ENCODE measurements around the gene INSR.
"Not testable (repeated sequence)": the region's sequence is repeated elsewhere in the genome, so short reads cannot be mapped to it uniquely, and the experiment has no call there.

The INSR gene

GRCh38 chr19:7293762-7294557, at the start of gene INSR:
INSR (minus strand) TSS chr19:7294414; CDS start chr19:7293891, 523 bp downstream.
- peak; percentile 48 for DNase-seq (ENCODE audit: low read depth)

- no peak for DNase-seq (ENCODE audit: low read depth)
Observed at GRCh38 chr19:7342143-7342542, 47.9 kb upstream of the INSR start.

- peak; percentile 80 for DNase-seq (ENCODE audit: low read depth)
Observed at GRCh38 chr19:7340959-7341837, 47.0 kb upstream of the INSR start.

- DNase-seq (ENCODE audit: low read depth), result no peak
Observed at GRCh38 chr19:7337380-7338194, 43.4 kb upstream of the INSR start.

GRCh38 chr19:7336321-7336973, 42.2 kb upstream of the INSR start:
- no peak for DNase-seq (ENCODE audit: low read depth)

DNA sequence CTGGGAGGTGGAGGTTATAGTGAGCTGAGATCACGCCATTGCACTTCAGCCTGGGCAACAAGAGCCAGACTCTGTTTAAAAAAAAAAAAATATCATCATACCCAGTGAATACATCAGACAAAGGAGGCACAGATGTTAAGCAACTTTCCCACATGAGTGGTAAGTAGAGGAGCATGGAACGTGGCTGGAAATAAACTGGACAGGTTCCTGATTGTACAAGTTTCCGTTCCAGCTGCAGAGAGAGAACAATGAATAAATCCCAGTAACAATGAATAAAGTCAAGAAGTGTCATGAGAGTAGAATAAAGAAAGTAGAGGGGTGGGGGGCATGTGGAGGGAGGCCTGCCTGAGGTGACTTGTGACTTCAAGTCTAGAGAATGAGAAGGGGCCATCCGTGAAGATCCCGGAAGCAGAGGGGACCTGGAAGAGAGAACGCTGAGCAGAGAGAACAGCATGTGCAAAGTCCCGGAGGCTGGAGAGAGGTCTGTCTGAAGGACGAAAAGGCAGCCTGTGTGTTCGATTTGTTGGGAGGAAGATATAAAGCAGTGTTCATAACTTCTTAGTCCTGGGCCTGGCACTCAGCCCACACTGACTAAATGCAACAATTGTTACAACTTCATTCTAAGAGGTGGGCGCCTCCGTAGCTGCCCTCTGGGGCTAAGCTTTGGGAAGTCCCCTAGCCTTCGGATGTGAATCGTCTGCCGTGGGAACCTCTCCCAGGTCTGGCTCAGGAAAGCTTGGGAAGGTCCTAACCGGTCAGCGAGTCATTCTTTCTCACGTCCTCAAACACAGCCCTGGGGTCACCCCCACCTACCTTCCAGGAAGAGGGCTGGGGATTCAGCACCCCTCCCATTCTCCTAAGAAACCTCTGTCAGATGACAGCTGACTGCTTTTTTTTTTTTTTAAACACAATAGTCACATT, 39.2 kb upstream of the INSR start:
- DNase-seq (ENCODE audit: low read depth), result no peak

- DNase-seq (ENCODE audit: low read depth), result no peak
Observed at GRCh38 chr19:7331446-7331845, 37.2 kb upstream of the INSR start.

DNA sequence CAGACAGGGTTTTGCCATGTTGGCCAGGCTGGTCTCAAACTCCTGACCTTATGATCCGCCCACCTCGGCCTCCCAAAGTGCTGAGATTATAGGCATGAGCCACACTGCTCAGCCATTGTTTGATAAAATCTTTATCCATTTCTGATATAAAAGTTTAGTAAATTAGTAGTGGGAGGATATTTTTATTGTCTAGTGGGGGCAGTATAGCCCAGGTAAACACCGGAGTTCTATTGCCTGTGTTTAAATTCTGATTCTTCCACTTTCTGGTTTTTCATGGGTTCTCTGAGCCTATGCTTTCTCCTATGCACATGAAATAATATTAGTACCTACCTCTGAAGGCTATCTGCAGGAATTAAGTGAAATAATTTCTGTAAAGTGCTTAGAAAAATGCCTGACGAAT, 34.4 kb upstream of the INSR start:
- DNase-seq (ENCODE audit: low read depth), result no peak

DNA sequence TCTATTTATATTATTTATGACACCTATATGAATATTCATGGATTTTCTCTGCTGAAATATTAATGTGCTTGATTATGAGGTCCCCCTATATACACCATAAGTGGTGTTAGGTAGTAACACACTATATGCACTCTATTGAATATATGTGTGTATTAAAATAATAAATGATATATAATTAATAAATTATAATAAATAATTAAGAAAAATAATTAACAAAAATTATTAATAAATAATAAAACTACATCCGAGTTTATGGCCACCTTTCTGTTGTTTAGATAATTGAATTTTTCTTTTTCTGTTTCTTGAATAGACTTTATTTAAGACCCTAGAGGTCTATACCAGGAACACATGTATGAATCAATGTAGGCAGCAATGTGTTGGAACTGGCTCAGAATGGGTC, 33.6 kb upstream of the INSR start:
- DNase-seq (ENCODE audit: low read depth), result no peak

DNA sequence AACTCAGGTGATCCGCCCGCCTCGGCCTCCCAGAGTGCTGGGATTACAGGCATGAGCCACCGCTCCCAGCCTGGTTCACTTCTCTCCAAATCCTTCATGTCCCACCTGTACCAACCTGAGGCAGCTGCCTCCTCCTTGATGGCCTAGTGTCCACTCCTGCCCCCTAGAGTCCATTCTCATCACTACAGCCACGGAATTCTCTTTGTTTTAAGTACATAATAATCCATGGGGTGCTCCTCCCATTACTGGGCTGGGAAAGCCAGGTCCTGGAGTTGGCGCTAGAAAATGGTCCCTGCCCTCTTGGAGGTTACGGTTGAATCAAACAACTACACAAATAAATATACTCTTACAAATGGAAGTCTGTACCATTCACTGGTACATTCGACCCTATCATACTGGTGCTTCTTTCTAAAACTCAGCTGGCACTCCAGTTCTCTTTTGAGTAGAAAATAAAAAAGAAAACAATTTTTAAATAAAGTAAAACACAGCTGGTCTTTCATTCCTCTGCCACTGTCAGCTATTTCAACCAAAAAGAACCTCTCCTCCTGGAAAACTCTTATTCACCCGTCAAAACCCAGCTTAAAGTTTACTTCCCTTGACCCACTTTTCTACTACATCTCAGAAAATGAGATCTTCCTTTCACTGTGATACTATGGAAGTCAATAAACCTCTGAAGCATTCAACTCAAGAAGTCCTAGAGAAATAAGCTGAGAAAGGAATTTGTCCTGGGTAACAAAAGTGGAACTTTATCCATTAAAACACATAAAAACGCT, 32.1 kb upstream of the INSR start:
- DNase-seq (ENCODE audit: low read depth), result no peak

GRCh38 chr19:7318176-7318575, 24.0 kb upstream of the INSR start:
- no peak for DNase-seq (ENCODE audit: low read depth)

DNA sequence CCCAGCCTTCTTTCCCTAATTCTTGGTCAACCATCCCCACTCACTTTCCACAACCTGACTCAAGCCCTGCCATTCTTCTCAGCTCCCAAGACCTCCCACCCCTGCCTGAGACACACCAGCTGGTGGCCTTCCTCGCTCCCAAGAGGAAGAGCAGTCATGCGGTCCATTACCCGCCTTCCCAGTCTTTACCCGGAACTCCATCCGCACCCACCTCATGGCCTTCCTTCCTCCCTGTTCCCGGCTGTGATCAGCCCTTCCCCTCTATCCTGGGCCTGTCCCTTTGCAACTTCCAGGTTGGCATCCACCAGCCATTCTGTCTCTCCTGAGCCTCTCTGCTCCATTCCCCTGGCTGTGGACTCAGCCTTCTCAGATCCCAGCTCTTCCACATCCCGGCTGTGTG, 18.6 kb upstream of the INSR start:
- DNase-seq (ENCODE audit: low read depth), result no peak

DNA sequence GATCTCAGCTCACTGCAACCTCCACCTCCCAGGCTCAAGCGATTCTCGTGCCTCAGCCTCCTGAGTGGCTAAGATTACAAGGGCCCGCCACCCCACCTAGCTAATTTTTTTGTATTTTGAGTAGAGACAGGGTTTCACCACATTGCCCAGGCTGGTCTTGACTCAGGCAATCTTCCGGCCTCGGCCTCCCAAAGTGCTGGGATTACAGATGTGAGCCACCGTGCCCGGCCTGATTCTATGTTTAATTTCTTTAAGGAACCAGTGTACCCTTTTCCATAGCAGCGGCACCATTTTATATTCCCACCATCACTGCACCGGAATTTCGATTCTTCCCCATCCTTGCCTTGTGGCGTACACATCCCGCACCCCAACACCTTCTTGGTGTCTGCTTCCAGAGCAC, 17.7 kb upstream of the INSR start:
- no peak for DNase-seq (ENCODE audit: low read depth)

DNA sequence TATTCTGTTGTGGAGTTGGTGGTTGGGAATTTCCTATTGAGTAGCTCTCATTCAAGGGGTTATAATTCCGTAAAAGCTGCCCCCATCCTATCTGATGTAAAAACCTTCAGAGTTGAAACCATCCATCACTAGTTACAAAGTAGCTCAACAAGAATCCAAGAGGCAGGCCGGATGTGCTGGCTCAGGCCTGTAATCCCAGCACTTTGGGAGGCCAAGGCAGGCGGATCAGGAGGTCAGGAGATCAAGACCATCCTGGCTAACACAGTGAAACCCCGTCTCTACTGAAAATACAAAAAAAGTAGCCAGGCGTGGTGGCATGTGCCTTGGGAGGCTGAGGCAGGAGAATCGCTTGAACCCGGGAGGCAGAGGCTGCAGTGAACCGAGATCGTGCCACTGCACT, 14.1 kb upstream of the INSR start:
- DNase-seq (ENCODE audit: low read depth), result not testable (repeated sequence)

- no peak for DNase-seq (ENCODE audit: low read depth)
Observed at GRCh38 chr19:7307590-7308218, 13.5 kb upstream of the INSR start.

- no peak for DNase-seq (ENCODE audit: low read depth)
Observed at GRCh38 chr19:7304200-7304599, 10.0 kb upstream of the INSR start.

- no peak for DNase-seq (ENCODE audit: low read depth)
Observed at GRCh38 chr19:7303470-7303869, 9.3 kb upstream of the INSR start.

DNA sequence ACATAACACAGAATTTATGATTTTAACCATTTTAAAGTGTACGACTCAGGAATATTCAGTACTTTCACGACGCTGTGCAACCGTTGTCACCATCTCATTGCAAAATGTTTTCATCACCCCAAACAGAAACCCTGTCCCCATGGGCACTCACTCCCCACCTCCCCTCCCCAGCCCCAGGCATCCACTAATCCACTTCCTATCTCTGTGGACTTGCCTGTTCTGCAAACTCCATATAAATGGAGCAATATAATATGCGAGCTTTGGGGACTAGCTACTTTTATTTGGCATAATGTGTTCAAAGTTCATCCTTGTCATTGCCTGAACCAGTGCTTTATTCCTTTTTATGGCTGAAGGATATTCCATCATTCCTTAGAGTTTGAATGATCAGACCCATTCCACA, 7.3 kb upstream of the INSR start:
- DNase-seq (ENCODE audit: low read depth), result no peak

- no peak for DNase-seq (ENCODE audit: low read depth)
Observed at GRCh38 chr19:7297742-7298141, 3.5 kb upstream of the INSR start.

Data from activated T-cell treated with anti-CD3 and anti-CD28 coated beads for 24 hours (primary cell).